Retina (tissue), 1 donor: Measurements from ENCODE around the gene SLC15A4.
A peak's percentile ranks its signal among the peaks of the same experiment; 100 is the strongest.
"Not testable (repeated sequence)": the region's sequence is repeated elsewhere in the genome, so short reads cannot be mapped to it uniquely, and the experiment has no call there.

ENCODE experiments used
- DNase-seq: peaks from one replicate; pipeline ENCODE4 v3.0.0-alpha.2; 2016

Gene SLC15A4

GRCh38 chr12:128843538-128843937 lies 19.8 kb upstream of the SLC15A4 start:
- no peak for DNase-seq

- DNase-seq: no peak
Measured at GRCh38 chr12:128842579-128842978, 18.8 kb upstream of the SLC15A4 start.

- DNase-seq: peak; percentile 18
Measured at GRCh38 chr12:128840862-128841468, 17.2 kb upstream of the SLC15A4 start.

- DNase-seq: not testable (repeated sequence)
Measured at GRCh38 chr12:128839885-128840284, 16.1 kb upstream of the SLC15A4 start.

- DNase-seq: no peak
Measured at GRCh38 chr12:128833418-128833817, 9.7 kb upstream of the SLC15A4 start.

- DNase-seq: no peak
Measured at GRCh38 chr12:128830505-128830893, 6.7 kb upstream of the SLC15A4 start.

- DNase-seq: no peak
Measured at GRCh38 chr12:128829861-128830504, 6.2 kb upstream of the SLC15A4 start.

- DNase-seq: no peak
Measured at GRCh38 chr12:128827724-128828123, 4.0 kb upstream of the SLC15A4 start.

GRCh38 chr12:128825835-128826234 lies 2.1 kb upstream of the SLC15A4 start:
- DNase-seq: no peak

GRCh38 chr12:128823216-128823915 lies 392 bp downstream of the SLC15A4 start:
- peak; percentile 70 for DNase-seq

- DNase-seq: no peak
Measured at GRCh38 chr12:128820723-128821432, 2.9 kb downstream of the SLC15A4 start.

- no peak for DNase-seq
Measured at GRCh38 chr12:128820253-128820652, 3.5 kb downstream of the SLC15A4 start.

GRCh38 chr12:128819293-128820144 lies 4.2 kb downstream of the SLC15A4 start:
- peak; percentile 36 for DNase-seq

GRCh38 chr12:128818065-128819022 lies 5.4 kb downstream of the SLC15A4 start:
- no peak for DNase-seq

- DNase-seq: peak; percentile 37
Measured at GRCh38 chr12:128817111-128818015, 6.4 kb downstream of the SLC15A4 start.

- DNase-seq: no peak
Measured at GRCh38 chr12:128816643-128816920, 7.2 kb downstream of the SLC15A4 start.

GRCh38 chr12:128815779-128816642 lies 7.7 kb downstream of the SLC15A4 start:
- DNase-seq: no peak

- no peak for DNase-seq
Measured at GRCh38 chr12:128814411-128815261, 9.1 kb downstream of the SLC15A4 start.
